Trophoblast cell (in vitro differentiated cells and primary cell): ENCODE measurements around the gene TRIM41.
A peak's percentile ranks its signal among the peaks of the same experiment; 100 is the strongest.

Source experiments
- DNase-seq, 2 donors: peaks; one replicate each; pipeline ENCODE4 v3.0.0-alpha.2; 2016
- H2AFZ ChIP-seq: 2 replicates; pipeline ENCODE4 v1.6.1; 2013; ENCODE audit warnings: low read length, moderate library complexity, mild to moderate bottlenecking; ENCODE audit not compliant: insufficient read depth, poor library complexity
- H2AK5ac ChIP-seq: 2 replicates; pipeline ENCODE4 v1.6.1; 2013; ENCODE audit warnings: mild to moderate bottlenecking, low read length
- H2BK120ac ChIP-seq: 2 replicates; pipeline ENCODE4 v1.6.1; 2013; ENCODE audit warnings: low read length, mild to moderate bottlenecking, moderate library complexity; ENCODE audit not compliant: insufficient read depth, poor library complexity
- H2BK12ac ChIP-seq: 2 replicates; pipeline ENCODE4 v1.6.1; 2013; ENCODE audit warnings: mild to moderate bottlenecking, low read length, moderate library complexity
- H2BK5ac ChIP-seq: 2 replicates; pipeline ENCODE4 v1.6.1; 2013; ENCODE audit warnings: low read length, low read depth, moderate library complexity, mild to moderate bottlenecking; ENCODE audit not compliant: poor library complexity
- H3K14ac ChIP-seq: 2 replicates; pipeline ENCODE4 v1.6.1; 2013; ENCODE audit warnings: mild to moderate bottlenecking, low read length
- H3K18ac ChIP-seq: 2 replicates; pipeline ENCODE4 v1.6.1; 2013; ENCODE audit warnings: mild to moderate bottlenecking, low read length
- H3K23ac ChIP-seq: 2 replicates; pipeline ENCODE4 v1.6.1; 2013; ENCODE audit warnings: low read length
- H3K27ac ChIP-seq: 2 replicates; pipeline ENCODE4 v1.5.1; 2013; ENCODE audit warnings: low read depth, mild to moderate bottlenecking, inconsistent platforms, low read length, moderate library complexity
- H3K27me3 ChIP-seq: 2 replicates; pipeline ENCODE4 v1.6.1; 2013; ENCODE audit warnings: inconsistent platforms, mild to moderate bottlenecking, low read length, moderate library complexity; ENCODE audit not compliant: insufficient read depth
- H3K36me3 ChIP-seq, 2 experiments: 1 replicate in 1 of 2; 2 replicates in 1 of 2; pipeline ENCODE4 v1.6.1; 2013; ENCODE audit warnings: low read length in 2 of 2, mild to moderate bottlenecking in 2 of 2, moderate library complexity in 1 of 2; ENCODE audit not compliant: insufficient read depth in 2 of 2, control insufficient read depth in 1 of 2
- H3K4ac ChIP-seq: 2 replicates; pipeline ENCODE4 v1.6.1; 2013; ENCODE audit warnings: low read depth, mild to moderate bottlenecking, low read length, moderate library complexity
- H3K4me1 ChIP-seq, 2 experiments: 1 replicate in 1 of 2; 2 replicates in 1 of 2; pipeline ENCODE4 v1.6.1; 2013; ENCODE audit warnings: low read length in 2 of 2, mild to moderate bottlenecking in 2 of 2, moderate library complexity in 1 of 2; ENCODE audit not compliant: insufficient read depth in 2 of 2, control insufficient read depth in 1 of 2
- H3K4me2 ChIP-seq: 2 replicates; pipeline ENCODE4 v1.6.1; 2013; ENCODE audit warnings: inconsistent platforms, mild to moderate bottlenecking, low read length, moderate library complexity
- H3K4me3 ChIP-seq: 2 replicates; pipeline ENCODE4 v1.5.1; 2013; ENCODE audit warnings: mild to moderate bottlenecking, low read depth, low read length, inconsistent platforms
- H3K79me1 ChIP-seq: one replicate; pipeline ENCODE4 v1.6.1; 2013; ENCODE audit warnings: low read length
- H3K79me2 ChIP-seq: 2 replicates; pipeline ENCODE4 v1.6.1; 2013; ENCODE audit warnings: low read length, mild to moderate bottlenecking; ENCODE audit not compliant: control insufficient read depth, insufficient read depth, poor library complexity
- H3K9ac ChIP-seq: 2 replicates; pipeline ENCODE4 v1.6.1; 2013; ENCODE audit warnings: mild to moderate bottlenecking, low read length
- H3K9me3 ChIP-seq: 2 replicates; pipeline ENCODE4 v1.6.1; 2013; ENCODE audit warnings: low read depth, mild to moderate bottlenecking, control low read depth, inconsistent platforms, low read length; ENCODE audit not compliant: insufficient read depth
- H4K12ac ChIP-seq: 2 replicates; pipeline ENCODE4 v1.6.1; 2013; ENCODE audit warnings: low read depth, mild to moderate bottlenecking, low read length, moderate library complexity
- H4K8ac ChIP-seq: 2 replicates; pipeline ENCODE4 v1.6.1; 2013; ENCODE audit warnings: low read depth, mild to moderate bottlenecking, low read length, moderate library complexity
- H4K91ac ChIP-seq: one replicate; pipeline ENCODE4 v1.6.1; 2013; ENCODE audit warnings: low read depth, mild to moderate bottlenecking, low read length, moderate library complexity
- WGBS: extraction: QIAGEN DNeasy Blood & Tissue Kit; methylation state at CpG from one replicate; pipeline ENCODE4 v1.1.7; 2013; ENCODE audit warnings: missing lambda C conversion rate; ENCODE audit not compliant: insufficient read length, insufficient coverage; ENCODE audit errors: extremely low coverage; 5-methylcytosine and 5-hydroxymethylcytosine counted together

Gene TRIM41

GRCh38 chr5:181242031-181242451 is 19.0 kb downstream of the TRIM41 start:
- H4K91ac ChIP-seq: no peak overlapping the region
- no CpG with 5 or more reads among the region's 6 CpGs for WGBS
- H2BK12ac ChIP-seq: no peak overlapping the region
- no peak overlapping the region for H2AFZ ChIP-seq
- peaks cover 33% of the 10 kb centered on the region for H3K79me2 ChIP-seq
- H3K4ac ChIP-seq: peak overlapping the region; percentile 95
- no peak overlapping the region for H3K27ac ChIP-seq
- no peak overlapping the region for H2BK5ac ChIP-seq
- H3K36me3 ChIP-seq: peaks cover 49 to 53% of the 10 kb centered on the region in 2 experiments
- DNase-seq: no peak
- H3K23ac ChIP-seq: no peak overlapping the region
- H2BK120ac ChIP-seq: no peak overlapping the region
- H4K12ac ChIP-seq: no peak overlapping the region
- no peak overlapping the region for H2AK5ac ChIP-seq
- no peak overlapping the region for H3K14ac ChIP-seq
- peaks cover 1% of the 10 kb centered on the region for H3K9me3 ChIP-seq
- H3K4me2 ChIP-seq: peak overlapping the region; percentile 93
- no peaks in the 10 kb centered on the region for H3K27me3 ChIP-seq
- H3K18ac ChIP-seq: no peak overlapping the region
- H3K4me1 ChIP-seq: peaks cover 7 to 16% of the 10 kb centered on the region in 2 experiments
- no peak overlapping the region for H3K4me3 ChIP-seq
- H4K8ac ChIP-seq: no peak overlapping the region
- peak overlapping the region; percentile 51 for H3K9ac ChIP-seq
- H3K79me1 ChIP-seq: peaks cover 25% of the 10 kb centered on the region

- H3K79me1 ChIP-seq: peaks cover 31% of the 10 kb centered on the region
- peak overlapping the region; percentile 87 for H4K91ac ChIP-seq
Observed at GRCh38 chr5:181243018-181243563, 20.0 kb downstream of the TRIM41 start.

GRCh38 chr5:181243564-181244343 is 20.7 kb downstream of the TRIM41 start, which contains the start of gene RACK1:
Gene RACK1 (minus strand): TSS chr5:181243906. CDS start chr5:181243800, 106 bp downstream.
- H4K8ac ChIP-seq: peak within 1 kb of the TSS; percentile 91
- H3K14ac ChIP-seq: peak within 1 kb of the TSS; percentile 89
- H3K79me1 ChIP-seq: peaks cover 31% of the 10 kb centered on the region
- peak within 1 kb of the TSS; percentile 87 for H4K91ac ChIP-seq
- H3K9ac ChIP-seq: peak within 1 kb of the TSS; percentile 96
- peak within 1 kb of the TSS; percentile 94 for H2AK5ac ChIP-seq
- peak within 1 kb of the TSS; percentile 66 for H2BK5ac ChIP-seq
- peaks cover 37 to 38% of the 10 kb centered on the region in 2 experiments for H3K36me3 ChIP-seq
- H3K4ac ChIP-seq: peak within 1 kb of the TSS; percentile 95
- peak within 1 kb of the TSS; percentile 94 for H3K27ac ChIP-seq
- H2BK120ac ChIP-seq: peak within 1 kb of the TSS; percentile 59
- peak within 1 kb of the TSS; percentile 57 for H2AFZ ChIP-seq
- H3K9me3 ChIP-seq: peaks cover 1% of the 10 kb centered on the region
- H3K4me3 ChIP-seq: peak within 1 kb of the TSS; percentile 97
- H4K12ac ChIP-seq: peak within 1 kb of the TSS; percentile 94
- DNase-seq: peak; percentile 88 to 95
- H3K23ac ChIP-seq: no peak within 1 kb of the TSS
- H3K4me1 ChIP-seq: peaks cover 12 to 24% of the 10 kb centered on the region in 2 experiments
- H3K4me2 ChIP-seq: peak within 1 kb of the TSS; percentile 93
- H2BK12ac ChIP-seq: no peak within 1 kb of the TSS
- peak within 1 kb of the TSS; percentile 92 for H3K18ac ChIP-seq
- no CpG with 5 or more reads among the region's 50 CpGs for WGBS
- H3K27me3 ChIP-seq: no peaks in the 10 kb centered on the region
- H3K79me2 ChIP-seq: peaks cover 45% of the 10 kb centered on the region

More at GRCh38 chr5:181243018-181243563, 20.0 kb downstream of the TRIM41 start:
- Histone ChIP-seq H4K12ac (peak overlapping the region; percentile 94), H2BK12ac (no peak overlapping the region), H3K4me2 (peak overlapping the region; percentile 93), H3K79me2 (peaks cover 41% of the 10 kb centered on the region), H2AFZ (peak overlapping the region; percentile 28), H3K36me3 (peaks cover 40 to 43% of the 10 kb centered on the region in 2 experiments), H3K14ac (peak overlapping the region; percentile 89), H3K27ac (peak overlapping the region; percentile 94), H3K23ac (no peak overlapping the region), H2AK5ac (peak overlapping the region; percentile 86), H3K4me1 (peaks cover 9 to 20% of the 10 kb centered on the region in 2 experiments), H3K9me3 (peaks cover 1% of the 10 kb centered on the region), H2BK5ac (peak overlapping the region; percentile 66), H2BK120ac (peak overlapping the region; percentile 40), H3K9ac (peak overlapping the region; percentile 96), H4K8ac (peak overlapping the region; percentile 64), H3K4me3 (peak overlapping the region; percentile 97), H3K27me3 (no peaks in the 10 kb centered on the region), H3K18ac (peak overlapping the region; percentile 92), H3K4ac (peak overlapping the region; percentile 95)
- no CpG with 5 or more reads among the region's 25 CpGs for WGBS
- DNase-seq: no peak

- H3K4ac ChIP-seq: peak overlapping the region; percentile 98
- peak overlapping the region; percentile 81 for H2AFZ ChIP-seq
- peak overlapping the region; percentile 92 for H2BK120ac ChIP-seq
- peaks cover 12 to 29% of the 10 kb centered on the region in 2 experiments for H3K4me1 ChIP-seq
- H3K4me3 ChIP-seq: peak overlapping the region; percentile 61
- H3K79me2 ChIP-seq: peaks cover 52% of the 10 kb centered on the region
- H3K18ac ChIP-seq: peak overlapping the region; percentile 83
- H3K14ac ChIP-seq: peak overlapping the region; percentile 99
- peaks cover 1% of the 10 kb centered on the region for H3K9me3 ChIP-seq
- H2AK5ac ChIP-seq: peak overlapping the region; percentile 99
- H3K9ac ChIP-seq: peak overlapping the region; percentile 36
- DNase-seq: no peak
- H2BK12ac ChIP-seq: peak overlapping the region; percentile 47
- H4K8ac ChIP-seq: peak overlapping the region; percentile 90
- no peaks in the 10 kb centered on the region for H3K27me3 ChIP-seq
- WGBS: no CpG with 5 or more reads among the region's 34 CpGs
- H3K36me3 ChIP-seq: peaks cover 21 to 22% of the 10 kb centered on the region in 2 experiments
- H3K27ac ChIP-seq: peak overlapping the region; percentile 29
- H4K12ac ChIP-seq: peak overlapping the region; percentile 90
- peak overlapping the region; percentile 75 for H2BK5ac ChIP-seq
- H3K4me2 ChIP-seq: peak overlapping the region; percentile 67
- no peak overlapping the region for H3K23ac ChIP-seq
- peak overlapping the region; percentile 98 for H4K91ac ChIP-seq
- peaks cover 31% of the 10 kb centered on the region for H3K79me1 ChIP-seq
Observed at GRCh38 chr5:181245427-181246275, 22.6 kb downstream of the TRIM41 start.
